Measurements from ENCODE around the gene CHCHD6. TPM values are rescaled to one million over a fixed set of nuclear protein-coding genes. Genes with fewer than 3 reads are reported as not detected.

The CHCHD6 gene
- total RNA-seq, 2 experiments from 2014 or later: 8.7 to 9.3 TPM

GRCh38 chr3:126983653-126984390 lies 279.8 kb downstream of the CHCHD6 start:
- H3K4me3 ChIP-seq (ENCODE audit: low read length): peak overlapping the region; percentile 62
- TF ChIP-seq CTCF (IDR thresholded peaks at IDR 0.05): no peak
- H3K27me3 ChIP-seq (ENCODE audit: control insufficient read depth in 1 of 2, insufficient read depth in 2 of 2, low read length in 2 of 2): peaks cover 0 to 4% of the 10 kb centered on the region in 2 experiments
- intact Hi-C loops (cut with DNase I, micrococcal nuclease): loop anchor here (1.0 to 10.0 kb wide), 8 partner anchors 280 to 1068 kb away; partner anchors contain the start of genes ABTB1 (in 1 of the 2), CHCHD6 (in 1 of the 2), SEC61A1 (in 1 of the 2) and SLC41A3 (in 1 of the 2)
- H3K36me3 ChIP-seq (ENCODE audit: insufficient read depth, low read length): peaks cover 2% of the 10 kb centered on the region
- peaks cover 30% of the 10 kb centered on the region for H3K4me1 ChIP-seq (ENCODE audit: insufficient read depth, low read length)
- H3K27ac ChIP-seq (ENCODE audit: low read depth in 1 of 2, low read length in 2 of 2): no peak overlapping the region
- Mint-ChIP-seq H3K4me3 (peak overlapping the region; percentile 82), H3K9me3 (no peaks in the 10 kb centered on the region), H3K36me3 (ENCODE audit: low read depth) (no peaks in the 10 kb centered on the region), H3K4me1 (ENCODE audit: low read depth) (peaks cover 15% of the 10 kb centered on the region), H3K27ac (no peak overlapping the region), H3K27me3 (no peaks in the 10 kb centered on the region)
- no peaks in the 10 kb centered on the region for H3K9me3 ChIP-seq (ENCODE audit: control insufficient read depth in 1 of 2, insufficient read depth in 1 of 2, low read length in 2 of 2)
- ChIA-PET POLR2A (no interaction called here), CTCF (no interaction called here)
- DNase-seq (peak in 11 of 14 experiments; percentile 13 to 65 (median 30)), ATAC-seq (ENCODE audit: poor library complexity) (no peak)

- peaks cover 30% of the 10 kb centered on the region for H3K4me1 ChIP-seq (ENCODE audit: insufficient read depth, low read length)
- no peak for ATAC-seq (ENCODE audit: poor library complexity)
- Mint-ChIP-seq H3K36me3 (ENCODE audit: low read depth) (no peaks in the 10 kb centered on the region), H3K4me3 (peak overlapping the region; percentile 82), H3K9me3 (no peaks in the 10 kb centered on the region), H3K27ac (no peak overlapping the region), H3K27me3 (no peaks in the 10 kb centered on the region), H3K4me1 (ENCODE audit: low read depth) (peaks cover 18% of the 10 kb centered on the region)
- no peaks in the 10 kb centered on the region for H3K27me3 ChIP-seq (ENCODE audit: control insufficient read depth in 1 of 2, insufficient read depth in 2 of 2, low read length in 2 of 2)
- no peak for DNase-seq
- CTCF ChIA-PET: no interaction called here
- peaks cover 6% of the 10 kb centered on the region for H3K36me3 ChIP-seq (ENCODE audit: insufficient read depth, low read length)
- peak overlapping the region; percentile 62 for H3K4me3 ChIP-seq (ENCODE audit: low read length)
- H3K9me3 ChIP-seq (ENCODE audit: control insufficient read depth in 1 of 2, insufficient read depth in 1 of 2, low read length in 2 of 2): peaks cover 0 to 5% of the 10 kb centered on the region in 2 experiments
- TF ChIP-seq CTCF (IDR thresholded peaks at IDR 0.05): no peak
- POLR2A ChIA-PET: no interaction called here
- H3K27ac ChIP-seq (ENCODE audit: low read depth in 1 of 2, low read length in 2 of 2): no peak overlapping the region
- intact Hi-C loops (cut with DNase I, micrococcal nuclease): loop anchor here (5.0 to 10.0 kb wide), 5 partner anchors 307 to 1068 kb away; partner anchors contain the start of genes ABTB1 (in 1 of the 2), SEC61A1 (in 1 of the 2) and SLC41A3 (in 1 of the 2)
Measured at GRCh38 chr3:126984391-126985131, 280.5 kb downstream of the CHCHD6 start.

GRCh38 chr3:126985132-126985985 lies 281.3 kb downstream of the CHCHD6 start:
- POLR2A ChIA-PET: no interaction called here
- H3K4me3 Mint-ChIP-seq: peak overlapping the region; percentile 69

More at GRCh38 chr3:126985132-126985985, 281.3 kb downstream of the CHCHD6 start:
- no peak overlapping the region for H3K27ac ChIP-seq (ENCODE audit: low read depth in 1 of 2, low read length in 2 of 2)
- Mint-ChIP-seq H3K36me3 (ENCODE audit: low read depth) (no peaks in the 10 kb centered on the region), H3K9me3 (no peaks in the 10 kb centered on the region), H3K27me3 (no peaks in the 10 kb centered on the region), H3K27ac (peak overlapping the region; percentile 55), H3K4me1 (ENCODE audit: low read depth) (peaks cover 18% of the 10 kb centered on the region)
- CTCF ChIA-PET: no interaction called here
- no peak for TF ChIP-seq CTCF (IDR thresholded peaks at IDR 0.05)
- no peaks in the 10 kb centered on the region for H3K27me3 ChIP-seq (ENCODE audit: control insufficient read depth in 1 of 2, insufficient read depth in 2 of 2, low read length in 2 of 2)
- peaks cover 30% of the 10 kb centered on the region for H3K4me1 ChIP-seq (ENCODE audit: insufficient read depth, low read length)
- intact Hi-C loops (cut with DNase I, micrococcal nuclease): loop anchor here in 1 of 2 experiments (10.0 kb wide), 2 partner anchors 901 to 991 kb away; partner anchors contain the start of gene SLC41A3
- peaks cover 10% of the 10 kb centered on the region for H3K36me3 ChIP-seq (ENCODE audit: insufficient read depth, low read length)
- DNase-seq: no peak
- H3K9me3 ChIP-seq (ENCODE audit: control insufficient read depth in 1 of 2, insufficient read depth in 1 of 2, low read length in 2 of 2): peaks cover 0 to 5% of the 10 kb centered on the region in 2 experiments
- no peak for ATAC-seq (ENCODE audit: poor library complexity)
- no peak overlapping the region for H3K4me3 ChIP-seq (ENCODE audit: low read length)
